Spleen (tissue), 7 donors: ENCODE data around the gene LCLAT1.

ENCODE experiments used
- POLR2A ChIP-seq, 3 donors: fragments of 450-650 bp; IDR thresholded peaks; one replicate each; pipeline ENCODE4 v1.5.1; 2017; ENCODE audit warnings: antibody characterized with exemption in 3 of 3, mild to moderate bottlenecking in 1 of 3
- TF ChIP-seq, protein P1 (sequence below), 11 experiments: fragments of 200-600 bp in 7 of 11; fragments of 450-650 bp in 4 of 11; sonication (generic) in 4 of 11; IDR thresholded peaks in 8 of 11; conservative IDR thresholded peaks in 3 of 11; 1 replicate in 7 of 11; 2 replicates in 4 of 11; pipeline versions ENCODE4 v1.4.0 to v1.8.0; 2016 to 2021; ENCODE audit warnings: antibody characterized with exemption in 11 of 11, inconsistent platforms in 4 of 11, mild to moderate bottlenecking in 1 of 11
- donor health status: DM: no; HTN: no; CAD: no; lungs with moderate emphysema.
- donor health status: DM: no; HTN: no; CAD: no.
- donor health status: DM: no; HTN: no; CAD: no.

DNA sequence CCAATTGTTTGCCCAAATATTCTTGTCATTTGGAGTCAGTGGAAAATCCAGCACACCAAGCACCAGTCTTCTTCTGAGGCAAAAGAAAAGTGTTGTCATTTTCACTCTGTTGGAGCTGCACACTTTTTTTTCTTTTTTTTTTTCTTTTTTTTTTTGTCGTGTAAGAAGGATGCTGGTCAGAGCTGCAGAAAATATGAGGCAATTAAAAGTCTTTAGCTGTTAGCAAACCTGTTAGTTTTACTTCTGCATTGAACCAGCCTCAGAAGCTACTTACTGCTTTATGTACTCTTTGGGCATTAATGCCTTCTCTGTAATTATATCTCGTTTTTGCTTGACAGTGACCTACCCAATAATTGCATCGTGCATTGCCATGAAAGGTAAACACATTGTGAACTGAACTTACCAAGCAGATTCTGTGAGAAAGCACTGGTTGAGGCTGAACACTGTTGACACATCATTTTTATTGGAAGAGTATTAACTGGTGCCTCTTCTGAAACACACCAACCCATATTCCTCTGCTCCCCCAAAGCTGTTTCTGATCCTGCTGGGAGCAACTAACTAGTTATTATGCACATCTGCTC, 194.8 kb downstream of the LCLAT1 start:
- TF ChIP-seq, protein P1, sequence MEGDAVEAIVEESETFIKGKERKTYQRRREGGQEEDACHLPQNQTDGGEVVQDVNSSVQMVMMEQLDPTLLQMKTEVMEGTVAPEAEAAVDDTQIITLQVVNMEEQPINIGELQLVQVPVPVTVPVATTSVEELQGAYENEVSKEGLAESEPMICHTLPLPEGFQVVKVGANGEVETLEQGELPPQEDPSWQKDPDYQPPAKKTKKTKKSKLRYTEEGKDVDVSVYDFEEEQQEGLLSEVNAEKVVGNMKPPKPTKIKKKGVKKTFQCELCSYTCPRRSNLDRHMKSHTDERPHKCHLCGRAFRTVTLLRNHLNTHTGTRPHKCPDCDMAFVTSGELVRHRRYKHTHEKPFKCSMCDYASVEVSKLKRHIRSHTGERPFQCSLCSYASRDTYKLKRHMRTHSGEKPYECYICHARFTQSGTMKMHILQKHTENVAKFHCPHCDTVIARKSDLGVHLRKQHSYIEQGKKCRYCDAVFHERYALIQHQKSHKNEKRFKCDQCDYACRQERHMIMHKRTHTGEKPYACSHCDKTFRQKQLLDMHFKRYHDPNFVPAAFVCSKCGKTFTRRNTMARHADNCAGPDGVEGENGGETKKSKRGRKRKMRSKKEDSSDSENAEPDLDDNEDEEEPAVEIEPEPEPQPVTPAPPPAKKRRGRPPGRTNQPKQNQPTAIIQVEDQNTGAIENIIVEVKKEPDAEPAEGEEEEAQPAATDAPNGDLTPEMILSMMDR (IDR thresholded peaks at IDR 0.05 in 8 of 11, conservative IDR thresholded peaks at IDR 0.05 in 3 of 11): no peak
- no peak for TF ChIP-seq POLR2A (IDR thresholded peaks at IDR 0.05)
